ENCODE measurements around the gene PROX1.

Gene PROX1

DNA sequence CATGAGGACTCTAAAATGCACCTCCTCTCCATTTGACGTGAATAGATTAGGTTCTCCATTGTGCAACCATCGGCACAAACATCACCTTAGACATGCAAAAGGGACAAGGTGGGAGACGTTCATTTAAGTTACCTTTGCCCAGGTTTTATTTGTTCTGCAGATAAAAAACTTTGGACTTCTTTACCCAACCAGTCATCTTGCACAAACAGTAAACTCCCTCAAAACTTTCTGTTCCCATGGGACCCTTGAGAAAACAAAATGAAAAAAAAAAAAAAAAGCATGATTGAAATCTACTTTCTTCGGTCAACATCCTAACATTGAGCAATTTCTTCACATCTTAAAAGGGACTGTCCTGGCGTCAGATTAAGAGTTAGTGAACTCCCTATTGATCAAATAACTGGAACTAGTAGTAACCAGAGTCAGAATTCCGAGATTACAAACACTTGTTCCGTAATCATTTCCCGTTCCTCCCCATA lies 31.4 kb upstream of the PROX1 start:
- no peak overlapping the region for H4K91ac ChIP-seq (ENCODE audit: low read depth, low read length)
- no peak overlapping the region for H3K14ac ChIP-seq (ENCODE audit: low read length)
- H4K12ac ChIP-seq (ENCODE audit: low read depth, low read length) = no peak overlapping the region
- H3K27me3 ChIP-seq (ENCODE audit: insufficient read depth, low read length) = no peaks in the 10 kb centered on the region
- H2AFZ ChIP-seq (ENCODE audit: insufficient read depth, low read length, poor library complexity) = no peak overlapping the region
- no peak overlapping the region for H2BK12ac ChIP-seq (ENCODE audit: low read length)
- no peak overlapping the region for H4K8ac ChIP-seq (ENCODE audit: low read depth, low read length)
- no peak overlapping the region for H3K4me2 ChIP-seq (ENCODE audit: low read length)
- no peaks in the 10 kb centered on the region for H3K79me2 ChIP-seq (ENCODE audit: control insufficient read depth, insufficient read depth, low read length, poor library complexity)
- WGBS (ENCODE audit: extremely low coverage, insufficient coverage, insufficient read length) = no CpG with 5 or more reads among the region's 8 CpGs
- H3K79me1 ChIP-seq (ENCODE audit: low read length) = no peaks in the 10 kb centered on the region
- H2BK5ac ChIP-seq (ENCODE audit: low read depth, low read length, poor library complexity) = no peak overlapping the region
- H2BK120ac ChIP-seq (ENCODE audit: insufficient read depth, low read length, poor library complexity) = no peak overlapping the region
- H3K23ac ChIP-seq (ENCODE audit: low read length) = no peak overlapping the region
- H3K9me3 ChIP-seq (ENCODE audit: insufficient read depth, low read depth, low read length) = no peaks in the 10 kb centered on the region
- no peak overlapping the region for H3K27ac ChIP-seq (ENCODE audit: low read depth, low read length)
- H3K4me3 ChIP-seq (ENCODE audit: low read depth, low read length) = no peak overlapping the region
- no peak overlapping the region for H3K18ac ChIP-seq (ENCODE audit: low read length)
- no peak for DNase-seq
- no peak overlapping the region for H2AK5ac ChIP-seq (ENCODE audit: low read length)
- H3K4ac ChIP-seq (ENCODE audit: low read depth, low read length) = no peak overlapping the region
- no peaks in the 10 kb centered on the region for H3K36me3 ChIP-seq (ENCODE audit: control insufficient read depth in 1 of 2, insufficient read depth in 2 of 2, low read length in 2 of 2)
- H3K4me1 ChIP-seq (ENCODE audit: control insufficient read depth in 1 of 2, insufficient read depth in 2 of 2, low read length in 2 of 2) = no peaks in the 10 kb centered on the region
- H3K9ac ChIP-seq (ENCODE audit: low read length) = no peak overlapping the region

- no peak overlapping the region for H3K4me3 ChIP-seq (ENCODE audit: low read depth, low read length)
- no peaks in the 10 kb centered on the region for H3K27me3 ChIP-seq (ENCODE audit: insufficient read depth, low read length)
- no peaks in the 10 kb centered on the region for H3K9me3 ChIP-seq (ENCODE audit: insufficient read depth, low read depth, low read length)
- no peak overlapping the region for H2BK12ac ChIP-seq (ENCODE audit: low read length)
- no peak overlapping the region for H2BK120ac ChIP-seq (ENCODE audit: insufficient read depth, low read length, poor library complexity)
- H3K14ac ChIP-seq (ENCODE audit: low read length) = no peak overlapping the region
- no peak overlapping the region for H3K23ac ChIP-seq (ENCODE audit: low read length)
- no peak overlapping the region for H3K4me2 ChIP-seq (ENCODE audit: low read length)
- H4K12ac ChIP-seq (ENCODE audit: low read depth, low read length) = no peak overlapping the region
- no peaks in the 10 kb centered on the region for H3K79me2 ChIP-seq (ENCODE audit: control insufficient read depth, insufficient read depth, low read length, poor library complexity)
- H2BK5ac ChIP-seq (ENCODE audit: low read depth, low read length, poor library complexity) = no peak overlapping the region
- no peak overlapping the region for H3K9ac ChIP-seq (ENCODE audit: low read length)
- no peak overlapping the region for H2AFZ ChIP-seq (ENCODE audit: insufficient read depth, low read length, poor library complexity)
- DNase-seq = no peak
- WGBS (ENCODE audit: extremely low coverage, insufficient coverage, insufficient read length) = no CpG with 5 or more reads among the region's 2 CpGs
- no peaks in the 10 kb centered on the region for H3K4me1 ChIP-seq (ENCODE audit: control insufficient read depth in 1 of 2, insufficient read depth in 2 of 2, low read length in 2 of 2)
- H3K79me1 ChIP-seq (ENCODE audit: low read length) = no peaks in the 10 kb centered on the region
- H4K91ac ChIP-seq (ENCODE audit: low read depth, low read length) = no peak overlapping the region
- H2AK5ac ChIP-seq (ENCODE audit: low read length) = no peak overlapping the region
- H3K36me3 ChIP-seq (ENCODE audit: control insufficient read depth in 1 of 2, insufficient read depth in 2 of 2, low read length in 2 of 2) = no peaks in the 10 kb centered on the region
- H4K8ac ChIP-seq (ENCODE audit: low read depth, low read length) = no peak overlapping the region
- H3K18ac ChIP-seq (ENCODE audit: low read length) = no peak overlapping the region
- H3K27ac ChIP-seq (ENCODE audit: low read depth, low read length) = no peak overlapping the region
- H3K4ac ChIP-seq (ENCODE audit: low read depth, low read length) = no peak overlapping the region
Measured at GRCh38 chr1:213958346-213958745, 29.4 kb upstream of the PROX1 start.

- no peak overlapping the region for H3K4ac ChIP-seq (ENCODE audit: low read depth, low read length)
- H2AK5ac ChIP-seq (ENCODE audit: low read length) = no peak overlapping the region
- no peak overlapping the region for H3K27ac ChIP-seq (ENCODE audit: low read depth, low read length)
- H3K14ac ChIP-seq (ENCODE audit: low read length) = no peak overlapping the region
- H4K12ac ChIP-seq (ENCODE audit: low read depth, low read length) = no peak overlapping the region
- H3K79me2 ChIP-seq (ENCODE audit: control insufficient read depth, insufficient read depth, low read length, poor library complexity) = no peaks in the 10 kb centered on the region
- no peak overlapping the region for H4K8ac ChIP-seq (ENCODE audit: low read depth, low read length)
- no peaks in the 10 kb centered on the region for H3K4me1 ChIP-seq (ENCODE audit: control insufficient read depth in 1 of 2, insufficient read depth in 2 of 2, low read length in 2 of 2)
- DNase-seq = no peak
- H2AFZ ChIP-seq (ENCODE audit: insufficient read depth, low read length, poor library complexity) = no peak overlapping the region
- H4K91ac ChIP-seq (ENCODE audit: low read depth, low read length) = no peak overlapping the region
- no peak overlapping the region for H2BK120ac ChIP-seq (ENCODE audit: insufficient read depth, low read length, poor library complexity)
- H2BK5ac ChIP-seq (ENCODE audit: low read depth, low read length, poor library complexity) = no peak overlapping the region
- no peak overlapping the region for H2BK12ac ChIP-seq (ENCODE audit: low read length)
- no peaks in the 10 kb centered on the region for H3K9me3 ChIP-seq (ENCODE audit: insufficient read depth, low read depth, low read length)
- H3K23ac ChIP-seq (ENCODE audit: low read length) = no peak overlapping the region
- no peak overlapping the region for H3K18ac ChIP-seq (ENCODE audit: low read length)
- H3K9ac ChIP-seq (ENCODE audit: low read length) = no peak overlapping the region
- WGBS (ENCODE audit: extremely low coverage, insufficient coverage, insufficient read length) = no CpG with 5 or more reads among the region's 2 CpGs
- no peaks in the 10 kb centered on the region for H3K36me3 ChIP-seq (ENCODE audit: control insufficient read depth in 1 of 2, insufficient read depth in 2 of 2, low read length in 2 of 2)
- H3K27me3 ChIP-seq (ENCODE audit: insufficient read depth, low read length) = no peaks in the 10 kb centered on the region
- H3K79me1 ChIP-seq (ENCODE audit: low read length) = no peaks in the 10 kb centered on the region
- H3K4me2 ChIP-seq (ENCODE audit: low read length) = no peak overlapping the region
- no peak overlapping the region for H3K4me3 ChIP-seq (ENCODE audit: low read depth, low read length)
Measured at GRCh38 chr1:213960963-213961362, 26.8 kb upstream of the PROX1 start.

DNA sequence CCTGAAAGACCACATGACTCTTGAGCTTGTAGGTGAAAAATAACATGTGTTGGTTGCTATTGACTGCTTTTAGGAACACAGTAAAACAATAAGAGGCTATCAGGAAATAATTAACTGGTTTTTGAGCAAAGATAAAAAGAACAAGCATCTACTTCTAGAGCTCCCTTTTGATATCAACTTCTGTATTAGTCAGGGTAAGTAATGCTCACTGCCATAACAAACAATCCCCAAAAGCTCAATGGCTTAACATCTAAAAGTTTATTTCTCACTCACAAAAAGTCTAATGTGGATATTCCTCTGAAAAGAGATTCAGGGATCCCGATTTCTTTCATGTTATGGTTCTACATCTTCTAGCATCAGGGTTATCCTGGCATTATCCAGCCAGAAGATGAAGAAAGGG lies 25.3 kb upstream of the PROX1 start:
- Histone ChIP-seq H2BK12ac (ENCODE audit: low read length) (no peak overlapping the region), H2BK5ac (ENCODE audit: low read depth, low read length, poor library complexity) (no peak overlapping the region), H3K4me2 (ENCODE audit: low read length) (no peak overlapping the region), H3K4me1 (ENCODE audit: control insufficient read depth in 1 of 2, insufficient read depth in 2 of 2, low read length in 2 of 2) (no peaks in the 10 kb centered on the region), H3K36me3 (ENCODE audit: control insufficient read depth in 1 of 2, insufficient read depth in 2 of 2, low read length in 2 of 2) (no peaks in the 10 kb centered on the region), H3K4ac (ENCODE audit: low read depth, low read length) (no peak overlapping the region), H2BK120ac (ENCODE audit: insufficient read depth, low read length, poor library complexity) (no peak overlapping the region), H3K27ac (ENCODE audit: low read depth, low read length) (no peak overlapping the region), H3K27me3 (ENCODE audit: insufficient read depth, low read length) (no peaks in the 10 kb centered on the region), H3K9ac (ENCODE audit: low read length) (no peak overlapping the region), H4K8ac (ENCODE audit: low read depth, low read length) (no peak overlapping the region), H3K79me1 (ENCODE audit: low read length) (no peaks in the 10 kb centered on the region), H3K23ac (ENCODE audit: low read length) (no peak overlapping the region), H3K9me3 (ENCODE audit: insufficient read depth, low read depth, low read length) (no peaks in the 10 kb centered on the region), H3K79me2 (ENCODE audit: control insufficient read depth, insufficient read depth, low read length, poor library complexity) (no peaks in the 10 kb centered on the region), H3K4me3 (ENCODE audit: low read depth, low read length) (no peak overlapping the region), H4K91ac (ENCODE audit: low read depth, low read length) (no peak overlapping the region), H4K12ac (ENCODE audit: low read depth, low read length) (no peak overlapping the region), H2AK5ac (ENCODE audit: low read length) (no peak overlapping the region), H2AFZ (ENCODE audit: insufficient read depth, low read length, poor library complexity) (no peak overlapping the region), H3K18ac (ENCODE audit: low read length) (no peak overlapping the region), H3K14ac (ENCODE audit: low read length) (no peak overlapping the region)
- no peak for DNase-seq
- WGBS (ENCODE audit: extremely low coverage, insufficient coverage, insufficient read length) = no CpG with 5 or more reads among the region's 1 CpG

All from trophoblast cell (in vitro differentiated cells and primary cell).